22Rv1 (cell line): Measurements from ENCODE around the gene SLC22A25.
"Not testable (repeated sequence)": the region's sequence is repeated elsewhere in the genome, so short reads cannot be mapped to it uniquely, and the experiment has no call there.

Experiments used
- H3K27ac ChIP-seq: fragments of 450-650 bp; 2 replicates; pipeline ENCODE4 v1.5.1; 2017
- ZFX ChIP-seq: fragments of 450-650 bp; IDR thresholded peaks from 2 replicates; pipeline ENCODE4 v1.6.1; 2017; ENCODE audit warnings: antibody characterized with exemption, borderline replicate concordance
- TF ChIP-seq, protein P1 (sequence below): fragments of 450-650 bp; IDR thresholded peaks from 2 replicates; pipeline ENCODE4 v1.5.1; 2017; ENCODE audit warnings: mild to moderate bottlenecking

SLC22A25 gene

DNA sequence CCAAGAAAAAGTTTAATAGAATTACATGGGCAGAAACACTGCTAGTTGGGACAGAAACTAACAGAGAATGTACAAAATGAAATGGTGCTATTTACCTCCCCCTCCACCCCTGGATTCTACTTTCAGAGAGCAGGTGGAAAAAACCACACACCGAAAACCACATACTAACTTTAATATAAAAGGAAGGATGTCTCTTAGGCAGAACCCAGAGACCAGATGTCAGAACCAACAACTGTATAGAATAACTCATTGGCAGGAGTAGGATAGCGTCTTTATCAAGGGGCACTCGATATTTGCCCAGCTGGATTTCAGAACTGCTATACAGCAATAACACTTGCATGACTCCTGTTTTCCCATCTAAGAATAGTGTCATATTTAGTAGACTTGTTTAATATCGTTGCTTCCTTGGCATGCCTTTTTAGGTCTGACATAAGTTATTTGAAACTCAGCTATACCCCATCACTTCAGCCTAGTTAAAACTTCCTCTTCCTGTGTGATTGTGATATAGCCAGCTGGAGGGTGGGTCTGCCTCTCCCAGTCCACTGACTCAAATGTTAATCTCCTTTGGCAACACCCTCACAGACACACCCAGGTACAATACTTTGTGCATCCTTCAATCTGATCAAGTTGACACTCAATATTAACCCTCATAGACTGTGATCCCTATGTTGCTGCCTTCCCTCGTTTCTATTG is 1.2 kb downstream of the SLC22A25 start:
- TF ChIP-seq, protein P1, sequence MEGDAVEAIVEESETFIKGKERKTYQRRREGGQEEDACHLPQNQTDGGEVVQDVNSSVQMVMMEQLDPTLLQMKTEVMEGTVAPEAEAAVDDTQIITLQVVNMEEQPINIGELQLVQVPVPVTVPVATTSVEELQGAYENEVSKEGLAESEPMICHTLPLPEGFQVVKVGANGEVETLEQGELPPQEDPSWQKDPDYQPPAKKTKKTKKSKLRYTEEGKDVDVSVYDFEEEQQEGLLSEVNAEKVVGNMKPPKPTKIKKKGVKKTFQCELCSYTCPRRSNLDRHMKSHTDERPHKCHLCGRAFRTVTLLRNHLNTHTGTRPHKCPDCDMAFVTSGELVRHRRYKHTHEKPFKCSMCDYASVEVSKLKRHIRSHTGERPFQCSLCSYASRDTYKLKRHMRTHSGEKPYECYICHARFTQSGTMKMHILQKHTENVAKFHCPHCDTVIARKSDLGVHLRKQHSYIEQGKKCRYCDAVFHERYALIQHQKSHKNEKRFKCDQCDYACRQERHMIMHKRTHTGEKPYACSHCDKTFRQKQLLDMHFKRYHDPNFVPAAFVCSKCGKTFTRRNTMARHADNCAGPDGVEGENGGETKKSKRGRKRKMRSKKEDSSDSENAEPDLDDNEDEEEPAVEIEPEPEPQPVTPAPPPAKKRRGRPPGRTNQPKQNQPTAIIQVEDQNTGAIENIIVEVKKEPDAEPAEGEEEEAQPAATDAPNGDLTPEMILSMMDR = no peak
- TF ChIP-seq ZFX = no peak
- no peak overlapping the region for H3K27ac ChIP-seq

DNA sequence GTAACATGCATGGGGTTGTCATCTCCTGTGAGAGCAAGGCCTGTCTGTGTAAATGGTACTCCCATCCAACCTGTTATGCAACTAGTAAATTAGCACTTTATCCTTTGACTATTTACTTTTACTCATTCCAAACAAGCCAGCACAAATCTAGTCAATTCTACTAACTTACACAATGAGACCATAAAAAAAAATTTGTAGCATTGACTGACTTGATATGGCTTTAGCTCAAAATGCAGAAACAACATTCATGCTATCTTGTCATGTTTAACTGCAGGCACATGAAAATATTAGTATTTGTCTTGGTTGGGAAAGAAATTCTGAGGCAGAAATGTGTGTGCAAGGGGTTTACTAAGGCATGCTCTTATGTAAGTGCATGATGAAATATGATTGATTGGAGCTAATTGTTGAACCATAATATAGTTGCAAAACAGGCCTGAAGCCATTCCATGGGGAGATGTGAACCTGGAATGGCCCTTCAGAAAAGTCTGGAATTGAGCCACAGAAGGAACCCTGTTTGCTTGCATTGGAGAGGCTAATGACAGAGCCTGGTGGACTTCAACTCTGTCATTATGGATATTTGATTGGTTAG is 2.5 kb downstream of the SLC22A25 start:
- H3K27ac ChIP-seq = no peak overlapping the region
- TF ChIP-seq ZFX = no peak
- TF ChIP-seq, protein P1 = no peak

DNA sequence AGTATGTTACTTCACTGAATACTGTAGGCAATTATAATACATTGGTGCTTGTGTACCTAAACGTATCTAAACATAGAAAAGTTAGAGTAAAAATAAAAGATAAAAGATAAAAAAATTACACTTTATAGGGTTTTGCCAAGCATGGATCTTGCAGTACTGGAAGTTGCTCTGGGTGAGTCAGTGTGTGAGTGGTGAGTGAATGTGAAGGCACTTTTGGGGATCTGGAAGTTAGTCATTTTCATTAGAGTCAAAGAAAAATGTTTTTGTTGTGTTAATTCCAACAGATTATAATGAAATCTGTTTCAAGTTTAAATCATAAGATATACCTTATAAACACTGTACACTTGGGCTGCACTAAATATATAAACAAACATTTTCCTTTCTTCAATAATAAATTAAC is 3.3 kb downstream of the SLC22A25 start:
- no peak overlapping the region for H3K27ac ChIP-seq
- TF ChIP-seq, protein P1 = no peak
- TF ChIP-seq ZFX = no peak

DNA sequence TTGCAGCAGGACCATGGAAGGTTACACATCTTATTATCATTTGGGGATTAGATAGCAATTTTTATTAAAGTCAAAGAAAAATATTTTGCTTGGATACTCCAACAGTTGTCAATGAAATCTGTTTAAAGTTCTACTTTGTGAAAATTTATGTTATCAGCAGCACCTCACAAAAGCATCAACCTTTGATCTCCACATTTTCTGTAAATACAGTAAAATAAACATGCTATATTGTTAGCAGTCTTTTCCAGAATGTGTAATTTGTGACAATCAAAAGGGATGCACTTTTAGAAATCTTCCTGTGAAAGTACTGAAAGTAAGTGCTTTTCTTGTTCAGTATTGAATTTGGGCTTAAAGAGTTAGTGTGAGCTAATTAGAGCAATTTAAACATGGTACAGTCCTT is 4.1 kb downstream of the SLC22A25 start:
- H3K27ac ChIP-seq = no peak overlapping the region
- no peak for TF ChIP-seq ZFX
- TF ChIP-seq, protein P1 = no peak

DNA sequence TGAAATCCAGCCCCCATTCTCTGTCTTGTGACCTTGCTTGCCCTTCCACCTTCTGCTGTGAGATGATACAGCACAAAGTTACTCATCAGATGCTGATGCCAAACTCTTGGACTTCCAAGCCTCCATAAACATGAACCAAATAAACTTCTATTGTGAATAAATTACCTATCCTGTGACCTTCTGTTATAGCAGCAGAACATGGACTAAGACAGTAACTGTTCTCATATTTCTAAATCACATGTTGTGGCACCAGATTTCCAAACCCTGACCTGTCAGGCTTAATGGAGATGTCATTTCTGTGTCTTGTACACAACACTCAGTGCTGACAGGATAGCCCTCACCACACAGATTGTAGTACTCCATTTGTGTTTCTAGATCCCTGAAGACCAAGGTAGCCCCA is 6.0 kb downstream of the SLC22A25 start:
- no peak for TF ChIP-seq ZFX
- TF ChIP-seq, protein P1 = no peak
- no peak overlapping the region for H3K27ac ChIP-seq

DNA sequence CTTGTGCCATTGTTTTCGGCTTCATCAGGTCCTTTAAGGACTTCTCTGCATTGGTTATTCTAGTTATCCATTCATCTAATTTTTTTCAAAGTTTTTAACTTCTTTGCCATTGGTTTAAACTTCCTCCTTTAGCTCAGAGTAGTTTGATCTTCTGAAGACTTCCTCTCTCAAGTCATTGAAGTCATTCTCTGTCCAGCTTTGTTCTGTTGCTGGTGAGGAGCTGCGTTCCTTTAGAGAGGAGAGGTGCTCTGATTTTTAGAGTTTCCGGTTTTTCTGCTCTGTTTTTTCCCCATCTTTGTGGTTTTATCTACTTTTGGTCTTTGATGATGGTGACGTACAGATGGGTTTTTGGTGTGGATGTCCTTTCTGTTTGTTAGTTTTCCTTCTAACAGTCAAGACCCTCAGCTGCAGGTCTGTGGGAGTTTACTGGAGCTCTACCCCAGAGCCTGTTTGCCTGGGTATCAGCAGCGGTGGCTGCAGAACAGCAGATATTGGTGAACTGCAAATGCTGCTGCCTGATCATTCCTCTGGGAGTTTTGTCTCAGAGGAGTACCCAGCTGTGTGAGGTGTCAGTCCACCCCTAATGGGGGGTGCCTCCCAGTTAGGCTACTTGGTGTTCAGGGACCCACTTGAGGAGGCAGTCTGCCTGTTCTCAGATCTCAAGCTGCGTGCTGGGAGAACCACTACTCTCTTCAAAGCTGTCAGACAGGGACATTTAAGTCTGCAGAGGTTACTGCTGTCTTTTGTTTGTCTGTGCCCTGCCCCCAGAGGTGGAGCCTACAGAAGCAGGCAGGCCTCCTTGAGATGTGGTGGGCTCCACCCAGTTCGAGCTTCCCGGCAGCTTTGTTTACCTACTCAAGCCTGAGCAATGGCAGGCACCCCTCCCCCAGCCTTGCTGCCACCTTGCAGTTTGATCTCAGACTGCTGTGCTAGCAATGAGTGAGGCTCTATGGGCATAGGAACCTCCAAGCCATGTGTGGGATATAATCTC is 7.6 kb downstream of the SLC22A25 start:
- not testable (repeated sequence) for H3K27ac ChIP-seq

DNA sequence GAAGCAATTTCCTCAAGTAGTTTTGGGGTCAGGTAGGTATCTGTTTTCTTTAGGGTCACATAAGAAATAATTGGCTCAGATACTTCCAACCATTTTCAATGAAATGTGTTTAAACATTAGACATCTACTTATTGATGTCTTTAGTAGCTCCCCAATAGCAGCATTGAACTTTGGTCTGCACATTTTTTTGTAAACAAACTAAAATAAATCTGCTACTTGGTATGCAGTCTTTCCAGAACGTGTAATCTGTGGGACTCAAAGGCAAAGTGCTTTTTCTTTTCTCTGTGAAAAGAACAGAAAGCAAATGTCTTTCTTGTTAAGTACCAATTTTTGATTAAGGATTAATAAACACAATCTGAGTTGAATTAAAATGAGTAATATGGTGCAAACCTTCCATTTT is 13.6 kb downstream of the SLC22A25 start:
- no peak overlapping the region for H3K27ac ChIP-seq
- TF ChIP-seq, protein P1 = no peak
- no peak for TF ChIP-seq ZFX
